Endothelial cell of umbilical vein (primary cell): ENCODE measurements around the gene DPYD.

ENCODE experiments used
- CTCF ChIP-seq, 2 donors: IDR thresholded peaks; 1 replicate in 1 of 2; 2 replicates in 1 of 2; pipeline ENCODE4 v1.5.1; 2011; ENCODE audit warnings: low read length in 2 of 2, mild to moderate bottlenecking in 2 of 2, moderate library complexity in 2 of 2, control low read depth in 1 of 2, inconsistent platforms in 1 of 2, low read depth in 1 of 2; ENCODE audit not compliant: insufficient read depth in 1 of 2; ENCODE audit errors: extremely low read depth in 1 of 2
- EZH2 ChIP-seq: IDR thresholded peaks from 2 replicates; pipeline ENCODE4 v1.6.1; 2012; ENCODE audit warnings: borderline replicate concordance, low read depth, mild to moderate bottlenecking, moderate library complexity, low read length, inconsistent platforms; ENCODE audit not compliant: severe bottlenecking
- JUN ChIP-seq: IDR thresholded peaks from 2 replicates; pipeline ENCODE4 v1.6.1; 2011; ENCODE audit warnings: borderline replicate concordance, low read depth; ENCODE audit not compliant: insufficient read length, insufficient read depth
- MAX ChIP-seq: IDR thresholded peaks from 2 replicates; pipeline ENCODE4 v1.6.1; 2011; ENCODE audit not compliant: insufficient read depth, insufficient read length
- MYC ChIP-seq: IDR thresholded peaks from one replicate; pipeline ENCODE4 v1.6.1; 2011; ENCODE audit warnings: mild to moderate bottlenecking, low read depth, low read length
- POLR2A ChIP-seq: IDR thresholded peaks from 2 replicates; pipeline ENCODE4 v1.6.1; 2012; ENCODE audit warnings: low read depth, mild to moderate bottlenecking, control low read depth, low read length
- POLR2AphosphoS5 ChIP-seq: IDR thresholded peaks from 2 replicates; pipeline ENCODE4 v1.6.1; 2012; ENCODE audit warnings: low read depth, mild to moderate bottlenecking, control low read depth, low read length, moderate library complexity; ENCODE audit not compliant: insufficient read depth

GRCh38 chr1:97632075-97632474 lies 288.8 kb downstream of the DPYD start:
- TF ChIP-seq CTCF (IDR thresholded peaks at IDR 0.05; ENCODE audit: extremely low read depth in 1 of 2, insufficient read depth in 1 of 2, low read depth in 1 of 2, low read length in 2 of 2) (no peak), POLR2AphosphoS5 (no peak), EZH2 (no peak), POLR2A (no peak), JUN (no peak), MAX (no peak), MYC (no peak)
